ENCODE results near the gene LRFN4.

DNA sequence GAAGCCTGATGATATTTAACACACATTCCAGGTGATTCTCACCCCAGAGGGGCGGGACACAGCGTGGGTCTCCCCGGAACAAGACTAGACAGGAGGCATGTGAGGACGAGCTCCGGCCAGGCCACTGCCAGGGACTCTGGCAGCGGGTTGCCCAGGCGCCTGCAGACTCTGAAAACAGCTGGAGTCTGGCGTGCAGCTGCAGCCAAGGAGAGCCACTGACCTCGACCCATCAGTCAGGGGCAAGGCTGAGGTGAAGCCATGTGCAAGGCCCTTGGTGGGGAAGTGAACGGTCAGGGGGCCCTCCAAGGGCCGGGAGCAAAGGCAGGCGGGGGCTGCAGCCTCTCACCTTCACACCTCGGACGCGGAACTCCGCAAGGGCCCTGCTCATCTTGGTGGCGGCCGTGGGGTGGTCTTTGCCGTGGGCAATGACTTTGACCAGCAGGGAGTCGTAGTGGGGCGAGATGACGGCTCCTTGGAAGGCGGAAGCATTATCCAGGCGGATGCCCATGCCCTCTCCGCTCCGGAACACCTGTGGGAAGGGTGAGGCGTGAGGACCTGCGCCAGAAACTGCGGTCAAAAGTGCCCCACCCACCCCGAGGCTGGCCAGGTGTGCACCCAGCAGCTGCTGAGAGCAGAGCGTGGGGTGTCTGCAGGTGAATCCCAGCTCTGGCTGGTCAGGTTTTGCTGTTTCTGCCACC lies 6.7 kb downstream of the LRFN4 start:
- TF ChIP-seq POLR2A (IDR thresholded peaks at IDR 0.05; ENCODE audit: low read length), result no peak
- no peak for TF ChIP-seq GATA1 (IDR thresholded peaks at IDR 0.05; ENCODE audit: low read depth, low read length)
